Thyroid gland (tissue), 4 donors: Measurements from ENCODE around the gene WDR26. TPM values are rescaled to one million over a fixed set of nuclear protein-coding genes. Genes with fewer than 3 reads are reported as not detected.

Experiments
- DNase-seq, 2 donors: peaks; one replicate each; pipeline ENCODE4 v3.0.0-alpha.2; 2019
- H3K27ac ChIP-seq, 3 donors: fragments of 200-600 bp; sonication (generic); 1 replicate in 2 of 3; 2 replicates in 1 of 3; pipeline ENCODE4 v1.5.1; 2016 to 2019; ENCODE audit warnings: mild to moderate bottlenecking in 1 of 3, moderate library complexity in 1 of 3
- H3K27me3 ChIP-seq: fragments of 200-600 bp; sonication (generic); one replicate; pipeline ENCODE4 v1.5.1; 2019
- H3K36me3 ChIP-seq, 2 donors: fragments of 200-600 bp; sonication (generic); one replicate each; pipeline ENCODE4 v1.5.1; 2016 to 2019
- H3K4me1 ChIP-seq, 2 donors: fragments of 200-600 bp; sonication (generic); one replicate each; pipeline ENCODE4 v1.5.1; 2017 to 2019
- H3K4me3 ChIP-seq, 3 donors: fragments of 200-600 bp; sonication (generic); replicated peaks in 1 of 3; 1 replicate in 2 of 3; 2 replicates in 1 of 3; pipeline ENCODE4 v1.5.1; 2016; ENCODE audit warnings: mild to moderate bottlenecking in 1 of 3
- H3K9me3 ChIP-seq: fragments of 200-600 bp; sonication (generic); one replicate; pipeline ENCODE4 v1.5.1; 2017
- CTCF ChIP-seq, 6 experiments: fragments of 200-600 bp in 3 of 6; fragments of 450-650 bp in 3 of 6; sonication (generic) in 3 of 6; IDR thresholded peaks; one replicate each; pipeline ENCODE4 v1.5.1; 2016 to 2019; ENCODE audit warnings: antibody characterized with exemption in 6 of 6, mild to moderate bottlenecking in 2 of 6, inconsistent platforms in 1 of 6, moderate library complexity in 1 of 6
- POLR2A ChIP-seq, 2 donors: fragments of 450-650 bp; IDR thresholded peaks; one replicate each; pipeline ENCODE4 v1.6.1; 2017; ENCODE audit warnings: antibody characterized with exemption in 2 of 2, mild to moderate bottlenecking in 2 of 2, moderate library complexity in 1 of 2
- whole genome bisulfite sequencing, 2 donors: methylation state at CpG; one replicate each; pipeline ENCODE4 v1.1.5; 2017; 5-methylcytosine and 5-hydroxymethylcytosine counted together
- intact Hi-C: fragments of 100-400 bp; cut with DNase I; formaldehyde crosslinking; loops from one replicate; pipeline ENCODE4 v1.15.1; 2023
- microRNA-seq: library from miRNA; unstranded; fragments of <30 nt; microRNA quantifications from one replicate; pipeline ENCODE4, GENCODE V29; 2016
- small RNA-seq: library from RNA; depleted of rRNA; stranded (forward); fragments of <200 nt; gene quantifications from one replicate; pipeline ENCODE3, GENCODE V24; 2016
- total RNA-seq, 4 donors: library from RNA; depleted of rRNA; stranded (reverse); fragments of >200 nt; gene quantifications; one replicate each; pipeline ENCODE4 v1.2.3, GENCODE V29; 2016

WDR26 gene
- total RNA-seq, 4 donors from 2014 or later = 72.8 to 116 (median 89.2) TPM

GRCh38 chr1:224339442-224340033 lies 95.1 kb downstream of the WDR26 start:
- H3K4me1 ChIP-seq = peaks cover 0 to 5% of the 10 kb centered on the region in 2 donors
- H3K36me3 ChIP-seq = no peaks in the 10 kb centered on the region
- no peaks in the 10 kb centered on the region for H3K27me3 ChIP-seq
- intact Hi-C loops = no loop called here
- no peak overlapping the region for H3K4me3 ChIP-seq
- DNase-seq = no peak
- no peak overlapping the region for H3K27ac ChIP-seq
- WGBS, 2 donors = 31 to 41% methylated on average over 3 to 4 of the region's 4 CpGs
- no peak for TF ChIP-seq POLR2A (IDR thresholded peaks at IDR 0.05)
- TF ChIP-seq CTCF (IDR thresholded peaks at IDR 0.05) = no peak
- H3K9me3 ChIP-seq = no peaks in the 10 kb centered on the region

DNA sequence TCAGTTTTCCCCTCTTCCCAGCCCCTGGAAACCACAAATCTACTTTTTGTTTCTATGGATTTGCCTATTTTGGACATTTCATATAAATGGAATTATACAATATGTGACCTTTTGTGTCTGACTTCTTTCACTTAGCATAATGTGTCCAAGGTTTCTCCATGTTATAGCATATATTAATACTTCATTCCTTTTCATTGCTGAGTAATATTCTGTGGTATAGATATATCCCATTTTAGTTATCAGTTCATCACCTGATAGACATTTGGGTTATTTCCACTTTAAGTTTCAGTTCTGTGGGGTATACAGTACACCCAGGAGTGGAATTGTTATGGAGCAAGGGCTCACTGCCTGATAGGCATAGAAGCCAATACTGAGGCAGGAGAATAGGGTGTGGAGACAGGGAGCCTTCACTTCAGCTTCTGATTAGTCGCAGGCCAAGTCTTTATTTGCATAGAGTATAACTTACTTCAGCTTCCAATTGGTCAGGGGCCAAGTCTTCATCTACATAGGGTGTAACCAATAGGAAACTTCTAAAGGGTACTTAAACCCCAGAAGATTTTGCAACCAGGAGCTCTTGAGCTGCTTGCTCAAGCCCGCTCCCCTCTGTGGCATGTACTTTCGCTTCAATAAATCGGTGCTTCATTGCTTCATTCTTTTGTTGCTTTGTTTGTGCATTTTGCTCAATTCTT lies 96.3 kb downstream of the WDR26 start:
- no peak overlapping the region for H3K27ac ChIP-seq
- H3K9me3 ChIP-seq = no peaks in the 10 kb centered on the region
- H3K36me3 ChIP-seq = no peaks in the 10 kb centered on the region
- no peak overlapping the region for H3K4me3 ChIP-seq
- intact Hi-C loops = no loop called here
- H3K27me3 ChIP-seq = no peaks in the 10 kb centered on the region
- H3K4me1 ChIP-seq = peaks cover 0 to 5% of the 10 kb centered on the region in 2 donors
- TF ChIP-seq POLR2A (IDR thresholded peaks at IDR 0.05) (no peak), CTCF (IDR thresholded peaks at IDR 0.05) (no peak)
- no peak for DNase-seq
- WGBS, 2 donors = 86 to 93% methylated on average over 4 of the region's 4 CpGs

Small RNAs within 50 kb of the gene (microRNA-seq; reads per million reads assigned to microRNA genes)
- not detected for gene MIR4742

Small RNAs within 50 kb of the gene (small RNA-seq; reads per million reads assigned to genes)
- not detected for gene MIR4742

Other genes starting within 250 kb of the WDR26 start
- 10 to 100 TPM; 18.9 to 34.1 (median 26.8) TPM for gene NVL, start 104.6 kb downstream of the WDR26 start, total RNA-seq
- gene CNIH4, start 77.9 kb downstream of the WDR26 start, total RNA-seq = 10 to 100 TPM; 22.4 to 32.4 (median 23.5) TPM
- 1 to 10 TPM; 1.9 to 7.0 (median 4.0) TPM for gene CNIH3, start 181.5 kb upstream of the WDR26 start, total RNA-seq